Activated T-helper 1 cell treated with anti-CD3 and anti-CD28 coated beads, Interleukin-12 subunit alpha, Interleukin-12 subunit beta, Interleukin-2, Interleukin-4 antibody, amounts not matched to agents 30 ng/mL and 10 ng/mL and 1 ng/mL, durations not matched to agents 14 hours and 24 hours and 36 hours (primary cell): ENCODE measurements around the gene SHANK2. TPM values are rescaled to one million over a fixed set of nuclear protein-coding genes. Genes with fewer than 3 reads are reported as not detected.

Experiments
- DNase-seq: peaks from one replicate; pipeline ENCODE4 v3.0.0; 2021; ENCODE audit warnings: low spot score
- H3K27ac Mint-ChIP-seq: one replicate; pipeline ENCODE4 v1.8.0; 2021; ENCODE audit warnings: mild to moderate bottlenecking, mixed read lengths
- H3K27me3 Mint-ChIP-seq: one replicate; pipeline ENCODE4 v1.8.0; 2022; ENCODE audit warnings: mild to moderate bottlenecking, moderate library complexity, mixed read lengths; ENCODE audit not compliant: insufficient read depth
- H3K36me3 Mint-ChIP-seq: one replicate; pipeline ENCODE4 v1.8.0; 2021; ENCODE audit warnings: low read depth, mixed read lengths
- H3K4me1 Mint-ChIP-seq: one replicate; pipeline ENCODE4 v1.8.0; 2021; ENCODE audit warnings: low read depth, mixed read lengths
- H3K4me3 Mint-ChIP-seq: one replicate; pipeline ENCODE4 v1.8.0; 2021; ENCODE audit warnings: mild to moderate bottlenecking, moderate library complexity, mixed read lengths
- H3K9me3 Mint-ChIP-seq: one replicate; pipeline ENCODE4 v1.8.0; 2021; ENCODE audit warnings: mixed read lengths
- intact Hi-C: fragments of 100-400 bp; cut with micrococcal nuclease; formaldehyde crosslinking; loops from one replicate; pipeline ENCODE4 v1.15.1; 2024
- total RNA-seq: library from RNA; stranded (reverse); gene quantifications from 2 replicates; pipeline ENCODE4 v1.2.3, GENCODE V29; 2022

SHANK2 gene
- total RNA-seq, 1 donor from 2014 or later, result not detected

GRCh38 chr11:71283971-71284441 lies 31.6 kb upstream of the SHANK2 start:
- intact Hi-C loops, result no loop called here
- Mint-ChIP-seq H3K4me1 (no peaks in the 10 kb centered on the region), H3K27me3 (no peaks in the 10 kb centered on the region), H3K27ac (no peak overlapping the region), H3K36me3 (no peaks in the 10 kb centered on the region), H3K4me3 (no peak overlapping the region), H3K9me3 (peaks cover under 1% of the 10 kb centered on the region)
- no peak for DNase-seq

GRCh38 chr11:71282581-71283351 lies 30.4 kb upstream of the SHANK2 start:
- H3K27ac Mint-ChIP-seq, result no peak overlapping the region
- H3K9me3 Mint-ChIP-seq, result no peaks in the 10 kb centered on the region
- DNase-seq, result no peak
- H3K4me3 Mint-ChIP-seq, result no peak overlapping the region
- intact Hi-C loops, result no loop called here
- H3K36me3 Mint-ChIP-seq, result no peaks in the 10 kb centered on the region
- H3K27me3 Mint-ChIP-seq, result no peaks in the 10 kb centered on the region
- H3K4me1 Mint-ChIP-seq, result no peaks in the 10 kb centered on the region

GRCh38 chr11:71281831-71282230 lies 29.5 kb upstream of the SHANK2 start:
- Mint-ChIP-seq H3K9me3 (no peaks in the 10 kb centered on the region), H3K36me3 (no peaks in the 10 kb centered on the region), H3K27ac (no peak overlapping the region), H3K27me3 (no peaks in the 10 kb centered on the region), H3K4me3 (no peak overlapping the region), H3K4me1 (no peaks in the 10 kb centered on the region)
- intact Hi-C loops, result no loop called here
- no peak for DNase-seq

GRCh38 chr11:71281204-71281603 lies 28.8 kb upstream of the SHANK2 start:
- no peaks in the 10 kb centered on the region for H3K4me1 Mint-ChIP-seq
- no peaks in the 10 kb centered on the region for H3K27me3 Mint-ChIP-seq
- H3K4me3 Mint-ChIP-seq, result no peak overlapping the region
- no peaks in the 10 kb centered on the region for H3K36me3 Mint-ChIP-seq
- DNase-seq, result no peak
- no peaks in the 10 kb centered on the region for H3K9me3 Mint-ChIP-seq
- intact Hi-C loops, result no loop called here
- H3K27ac Mint-ChIP-seq, result no peak overlapping the region

- intact Hi-C loops, result no loop called here
- H3K9me3 Mint-ChIP-seq, result no peaks in the 10 kb centered on the region
- DNase-seq, result no peak
- H3K4me3 Mint-ChIP-seq, result no peak overlapping the region
- H3K27ac Mint-ChIP-seq, result no peak overlapping the region
- no peaks in the 10 kb centered on the region for H3K36me3 Mint-ChIP-seq
- H3K27me3 Mint-ChIP-seq, result no peaks in the 10 kb centered on the region
- H3K4me1 Mint-ChIP-seq, result no peaks in the 10 kb centered on the region
Observed at GRCh38 chr11:71279916-71280645, 27.7 kb upstream of the SHANK2 start.

GRCh38 chr11:71272161-71272560 lies 19.8 kb upstream of the SHANK2 start:
- Mint-ChIP-seq H3K27me3 (no peaks in the 10 kb centered on the region), H3K4me3 (no peak overlapping the region), H3K9me3 (peaks cover 12% of the 10 kb centered on the region), H3K36me3 (no peaks in the 10 kb centered on the region), H3K4me1 (no peaks in the 10 kb centered on the region), H3K27ac (no peak overlapping the region)
- no peak for DNase-seq
- intact Hi-C loops, result no loop called here

GRCh38 chr11:71269603-71270511 lies 17.5 kb upstream of the SHANK2 start:
- no peak overlapping the region for H3K4me3 Mint-ChIP-seq

GRCh38 chr11:71268706-71269321 lies 16.4 kb upstream of the SHANK2 start:
- Mint-ChIP-seq H3K27ac (no peak overlapping the region), H3K4me3 (no peak overlapping the region), H3K27me3 (peaks cover 3% of the 10 kb centered on the region), H3K9me3 (peaks cover 6% of the 10 kb centered on the region), H3K4me1 (no peaks in the 10 kb centered on the region), H3K36me3 (no peaks in the 10 kb centered on the region)
- no peak for DNase-seq
- intact Hi-C loops, result no loop called here

More at GRCh38 chr11:71269603-71270511, 17.5 kb upstream of the SHANK2 start:
- Mint-ChIP-seq H3K9me3 (peaks cover 12% of the 10 kb centered on the region), H3K27me3 (peaks cover 3% of the 10 kb centered on the region), H3K4me1 (no peaks in the 10 kb centered on the region), H3K27ac (no peak overlapping the region), H3K36me3 (no peaks in the 10 kb centered on the region)
- DNase-seq, result no peak
- intact Hi-C loops, result no loop called here

GRCh38 chr11:71267807-71268421 lies 15.5 kb upstream of the SHANK2 start:
- Mint-ChIP-seq H3K36me3 (no peaks in the 10 kb centered on the region), H3K27me3 (peaks cover 3% of the 10 kb centered on the region), H3K4me3 (no peak overlapping the region), H3K4me1 (no peaks in the 10 kb centered on the region), H3K9me3 (no peaks in the 10 kb centered on the region), H3K27ac (no peak overlapping the region)
- no peak for DNase-seq
- intact Hi-C loops, result no loop called here

- intact Hi-C loops, result no loop called here
- no peaks in the 10 kb centered on the region for H3K9me3 Mint-ChIP-seq
- DNase-seq, result no peak
- no peaks in the 10 kb centered on the region for H3K36me3 Mint-ChIP-seq
- H3K4me3 Mint-ChIP-seq, result no peak overlapping the region
- H3K4me1 Mint-ChIP-seq, result no peaks in the 10 kb centered on the region
- no peak overlapping the region for H3K27ac Mint-ChIP-seq
- peaks cover 3% of the 10 kb centered on the region for H3K27me3 Mint-ChIP-seq
Observed at GRCh38 chr11:71266114-71266833, 13.9 kb upstream of the SHANK2 start.

- H3K4me1 Mint-ChIP-seq, result no peaks in the 10 kb centered on the region
- DNase-seq, result no peak
- peaks cover 3% of the 10 kb centered on the region for H3K27me3 Mint-ChIP-seq
- H3K4me3 Mint-ChIP-seq, result no peak overlapping the region
- H3K9me3 Mint-ChIP-seq, result no peaks in the 10 kb centered on the region
- H3K36me3 Mint-ChIP-seq, result no peaks in the 10 kb centered on the region
- intact Hi-C loops, result no loop called here
- H3K27ac Mint-ChIP-seq, result no peak overlapping the region
Observed at GRCh38 chr11:71265559-71266092, 13.2 kb upstream of the SHANK2 start.
